ENCODE results near the gene PPP1R13L. TPM values are rescaled to one million over a fixed set of nuclear protein-coding genes. Genes with fewer than 3 reads are reported as not detected.
"Not testable (repeated sequence)": the region's sequence is repeated elsewhere in the genome, so short reads cannot be mapped to it uniquely, and the experiment has no call there.

PPP1R13L gene
- total RNA-seq, 4 donors from 2014 or later: 28.5 to 298 (median 44.4) TPM

DNA sequence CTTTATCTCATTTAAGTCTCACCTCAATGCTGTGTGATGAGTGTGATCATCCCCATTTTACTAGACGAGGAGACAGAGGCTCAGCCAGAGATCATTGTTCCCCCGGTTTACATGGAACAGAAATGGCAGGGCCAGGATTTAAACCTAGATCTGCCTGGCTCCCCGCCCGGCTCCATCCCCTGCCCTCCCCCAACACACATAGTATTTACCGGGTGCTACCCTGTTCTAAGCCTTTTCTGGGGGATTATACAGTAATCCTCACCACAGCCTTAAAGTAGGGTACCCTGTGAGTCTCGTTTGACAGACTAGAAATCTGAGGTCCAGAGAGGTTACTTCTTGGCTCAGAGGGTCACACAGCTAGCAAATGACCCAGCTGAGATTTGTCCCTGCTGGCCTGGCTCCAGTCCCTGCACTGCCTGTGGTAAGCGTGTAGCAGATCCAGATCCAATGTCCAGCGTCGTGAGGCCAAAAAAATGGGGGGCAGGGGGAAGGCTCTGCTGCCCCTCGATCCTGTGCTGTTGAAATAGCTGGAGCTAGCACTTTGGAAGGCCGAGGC, 68.1 kb downstream of the PPP1R13L start:
- intact Hi-C loops (cut with DNase I; ENCODE audit: low total_unique reads): no loop called here
- Histone ChIP-seq H3K27ac (no peak overlapping the region), H3K4me3 (no peak overlapping the region), H3K9me3 (no peaks in the 10 kb centered on the region), H3K4me1 (peaks cover 0 to 12% (median 8%) of the 10 kb centered on the region in 4 donors), H3K27me3 (peaks cover 33% of the 10 kb centered on the region), H3K36me3 (no peaks in the 10 kb centered on the region)
- TF ChIP-seq POLR2AphosphoS5 (IDR thresholded peaks at IDR 0.05) (no peak), POLR2A (IDR thresholded peaks at IDR 0.05) (no peak), EP300 (IDR thresholded peaks at IDR 0.05; ENCODE audit: low read depth) (no peak)
- TF ChIP-seq, protein P1, sequence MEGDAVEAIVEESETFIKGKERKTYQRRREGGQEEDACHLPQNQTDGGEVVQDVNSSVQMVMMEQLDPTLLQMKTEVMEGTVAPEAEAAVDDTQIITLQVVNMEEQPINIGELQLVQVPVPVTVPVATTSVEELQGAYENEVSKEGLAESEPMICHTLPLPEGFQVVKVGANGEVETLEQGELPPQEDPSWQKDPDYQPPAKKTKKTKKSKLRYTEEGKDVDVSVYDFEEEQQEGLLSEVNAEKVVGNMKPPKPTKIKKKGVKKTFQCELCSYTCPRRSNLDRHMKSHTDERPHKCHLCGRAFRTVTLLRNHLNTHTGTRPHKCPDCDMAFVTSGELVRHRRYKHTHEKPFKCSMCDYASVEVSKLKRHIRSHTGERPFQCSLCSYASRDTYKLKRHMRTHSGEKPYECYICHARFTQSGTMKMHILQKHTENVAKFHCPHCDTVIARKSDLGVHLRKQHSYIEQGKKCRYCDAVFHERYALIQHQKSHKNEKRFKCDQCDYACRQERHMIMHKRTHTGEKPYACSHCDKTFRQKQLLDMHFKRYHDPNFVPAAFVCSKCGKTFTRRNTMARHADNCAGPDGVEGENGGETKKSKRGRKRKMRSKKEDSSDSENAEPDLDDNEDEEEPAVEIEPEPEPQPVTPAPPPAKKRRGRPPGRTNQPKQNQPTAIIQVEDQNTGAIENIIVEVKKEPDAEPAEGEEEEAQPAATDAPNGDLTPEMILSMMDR (IDR thresholded peaks at IDR 0.05): no peak
- WGBS, 2 donors (ENCODE audit: low coverage in 1 of 2): 56 to 57% methylated on average over 5 to 11 of the region's 11 CpGs
- no peak for DNase-seq
- in situ Hi-C loops (cut with MboI; ENCODE audit: low pct_ligation_motif_present in 1 of 4, low pct_unique_long_range_greater_than_20kb in 1 of 4, low sequenced_read_pairs in 3 of 4): no loop called here

DNA sequence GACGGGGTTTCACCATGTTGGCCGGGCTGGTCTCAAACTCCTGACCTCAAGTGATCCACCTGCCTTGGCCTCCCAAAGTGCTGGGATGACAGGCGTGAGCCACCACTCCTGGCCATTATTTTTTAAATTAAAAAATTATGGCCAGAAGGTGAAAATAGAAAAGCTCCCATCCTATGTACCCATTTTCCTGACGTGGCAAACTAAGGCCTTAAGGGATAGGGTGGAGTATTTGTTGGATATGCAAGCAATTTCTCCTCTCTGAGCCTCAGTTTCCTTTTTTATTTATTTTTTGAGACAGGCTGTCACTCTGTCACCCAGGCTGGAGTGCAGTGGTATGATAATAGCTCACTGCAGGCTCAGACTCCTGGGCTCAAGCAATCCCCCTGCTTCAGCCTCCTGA, 70.0 kb downstream of the PPP1R13L start:
- H3K9me3 ChIP-seq; H3K27ac ChIP-seq; H3K36me3 ChIP-seq; H3K4me3 ChIP-seq; in situ Hi-C loops (cut with MboI; ENCODE audit: low pct_ligation_motif_present in 1 of 4, low pct_unique_long_range_greater_than_20kb in 1 of 4, low sequenced_read_pairs in 3 of 4); DNase-seq; intact Hi-C loops (cut with DNase I; ENCODE audit: low total_unique reads); H3K4me1 ChIP-seq: not testable (repeated sequence)
- H3K27me3 ChIP-seq: peaks cover 18% of the 10 kb centered on the region
- WGBS, 2 donors (ENCODE audit: low coverage in 1 of 2): 80 to 86% methylated on average over 1 to 4 of the region's 4 CpGs

DNA sequence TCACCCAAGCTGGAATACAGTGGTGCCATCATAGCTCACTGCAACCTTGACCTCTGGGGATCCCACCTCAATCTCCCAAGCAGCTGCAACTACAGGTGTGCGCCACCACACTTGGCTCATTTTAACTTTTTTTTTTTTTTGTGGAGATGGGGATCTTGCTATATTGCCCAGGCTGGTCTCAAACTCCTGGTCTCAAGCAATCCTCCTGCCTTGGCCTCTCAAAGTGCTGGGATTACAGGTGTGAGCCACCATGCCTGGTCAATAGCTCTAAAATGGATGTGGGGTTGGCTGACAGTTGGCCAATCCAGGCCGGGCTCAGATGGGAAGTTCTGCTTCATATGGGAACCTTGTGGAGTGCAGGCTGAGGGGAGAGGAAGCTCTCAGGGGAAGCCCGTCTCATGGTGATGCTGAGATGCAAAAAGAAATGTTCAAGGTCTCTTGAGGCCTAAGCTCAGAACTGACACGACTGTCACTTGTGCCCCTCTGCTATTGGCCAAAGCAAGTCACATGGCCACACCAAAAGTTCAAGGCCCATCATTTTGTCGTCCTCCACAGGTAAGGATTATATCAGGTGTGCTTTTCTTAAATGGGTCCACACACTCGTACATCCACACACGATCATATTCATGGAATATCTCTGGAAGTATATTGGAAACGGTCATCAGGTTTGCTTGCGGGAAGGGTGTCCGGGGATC, 71.1 kb downstream of the PPP1R13L start:
- TF ChIP-seq EP300 (IDR thresholded peaks at IDR 0.05; ENCODE audit: low read depth) (no peak), POLR2AphosphoS5 (IDR thresholded peaks at IDR 0.05) (no peak), POLR2A (IDR thresholded peaks at IDR 0.05) (no peak)
- TF ChIP-seq, protein P1 (IDR thresholded peaks at IDR 0.05): no peak
- H3K27me3 ChIP-seq: peaks cover 7% of the 10 kb centered on the region
- no peak overlapping the region for H3K27ac ChIP-seq
- DNase-seq: no peak
- intact Hi-C loops (cut with DNase I; ENCODE audit: low total_unique reads): no loop called here
- in situ Hi-C loops (cut with MboI; ENCODE audit: low pct_ligation_motif_present in 1 of 4, low pct_unique_long_range_greater_than_20kb in 1 of 4, low sequenced_read_pairs in 3 of 4): no loop called here
- H3K9me3 ChIP-seq: no peaks in the 10 kb centered on the region
- peaks cover 0 to 3% (median 0%) of the 10 kb centered on the region in 4 donors for H3K4me1 ChIP-seq
- no peak overlapping the region for H3K4me3 ChIP-seq
- WGBS, 2 donors (ENCODE audit: low coverage in 1 of 2): 81 to 95% methylated on average over 3 to 10 of the region's 10 CpGs
- H3K36me3 ChIP-seq: no peaks in the 10 kb centered on the region

DNA sequence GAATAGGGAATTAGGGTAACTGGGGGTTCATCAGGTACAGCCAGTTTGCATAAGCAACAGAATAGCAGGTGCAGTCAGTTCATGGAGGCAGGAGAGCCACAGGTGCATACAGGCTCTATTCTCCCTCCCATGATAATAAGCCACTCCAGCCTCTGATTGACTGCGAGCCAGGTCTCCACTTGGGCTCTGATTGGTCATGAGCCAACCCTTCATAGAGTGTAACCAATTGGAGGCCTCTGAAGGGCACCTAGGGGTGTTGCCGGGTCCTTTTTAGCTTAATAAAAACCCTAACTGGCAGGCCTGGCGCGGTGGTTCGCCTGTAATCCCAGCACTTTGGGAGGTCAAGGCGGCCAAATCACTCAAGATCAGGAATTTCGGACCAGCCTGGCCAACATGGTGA, 73.5 kb downstream of the PPP1R13L start:
- 81% methylated on average over 7 of the region's 7 CpGs; no CpG with 5 or more reads in 1 of the 2 donors for WGBS, 2 donors (ENCODE audit: low coverage in 1 of 2)
- no peak overlapping the region for H3K4me3 ChIP-seq
- no peaks in the 10 kb centered on the region for H3K36me3 ChIP-seq
- no peak for DNase-seq
- H3K27me3 ChIP-seq: no peaks in the 10 kb centered on the region
- in situ Hi-C loops (cut with MboI; ENCODE audit: low pct_ligation_motif_present in 1 of 4, low pct_unique_long_range_greater_than_20kb in 1 of 4, low sequenced_read_pairs in 3 of 4) (no loop called here), intact Hi-C loops (cut with DNase I; ENCODE audit: low total_unique reads) (no loop called here)
- H3K4me1 ChIP-seq: peaks cover 0 to 1% (median under 1%) of the 10 kb centered on the region in 4 donors
- no peak overlapping the region for H3K27ac ChIP-seq
- H3K9me3 ChIP-seq: no peaks in the 10 kb centered on the region
- TF ChIP-seq POLR2AphosphoS5 (IDR thresholded peaks at IDR 0.05): no peak
- TF ChIP-seq POLR2A (IDR thresholded peaks at IDR 0.05): no peak
- TF ChIP-seq, protein P1 (IDR thresholded peaks at IDR 0.05): no peak
- no peak for TF ChIP-seq EP300 (IDR thresholded peaks at IDR 0.05; ENCODE audit: low read depth)

Small RNAs within 50 kb of the gene (small RNA-seq; reads per million reads assigned to genes)
- 0 reads per million in 4 donors for gene MIR6088

Other genes starting within 250 kb of the PPP1R13L start
- gene NKPD1, start 244.1 kb downstream of the PPP1R13L start, total RNA-seq: 1 to 10 TPM in 1 of 4 donors, under 1 TPM in 1, not detected in 2; 0.32 to 1.5 TPM
- gene TRAPPC6A, start 226.8 kb downstream of the PPP1R13L start, total RNA-seq: 10 to 100 TPM in 3 of 4 donors, not detected in 1; 15.7 to 51.2 (median 29.7) TPM
- 10 to 100 TPM in 1 of 4 donors, 1 to 10 TPM in 3; 5.0 to 10.3 (median 9.2) TPM for gene BLOC1S3, start 226.3 kb downstream of the PPP1R13L start, total RNA-seq
- gene EXOC3L2, start 159.7 kb downstream of the PPP1R13L start, total RNA-seq: 1 to 10 TPM in 2 of 4 donors, under 1 TPM in 1, not detected in 1; 0.68 to 7.0 (median 1.1) TPM
- gene MARK4, start 153.8 kb downstream of the PPP1R13L start, total RNA-seq: 10 to 100 TPM; 11.0 to 40.8 (median 13.2) TPM
- 10 to 100 TPM in 2 of 4 donors, 1 to 10 TPM in 1, not detected in 1; 4.0 to 32.2 (median 27.9) TPM for gene CKM, start 82.2 kb downstream of the PPP1R13L start, total RNA-seq
- gene KLC3, start 64.3 kb downstream of the PPP1R13L start, total RNA-seq: not detected
- 10 to 100 TPM in 1 of 4 donors, 1 to 10 TPM in 3; 3.0 to 46.2 (median 9.2) TPM for gene ERCC2, start 34.5 kb downstream of the PPP1R13L start, total RNA-seq
- gene POLR1G, start 1.6 kb upstream of the PPP1R13L start, total RNA-seq: 1 to 10 TPM in 3 of 4 donors, under 1 TPM in 1; 1.00 to 3.5 (median 1.2) TPM
- gene ERCC1, start 18.8 kb upstream of the PPP1R13L start, total RNA-seq: 10 to 100 TPM; 38.8 to 42.6 (median 40.0) TPM
- 10 to 100 TPM; 14.5 to 64.7 (median 25.6) TPM for gene FOSB, start 62.9 kb upstream of the PPP1R13L start, total RNA-seq
- 10 to 100 TPM in 1 of 4 donors, 1 to 10 TPM in 1, not detected in 2; 5.7 to 13.5 TPM for gene RTN2, start 92.0 kb upstream of the PPP1R13L start, total RNA-seq
- 1 to 10 TPM in 2 of 4 donors, under 1 TPM in 1, not detected in 1; 1.00 to 4.3 (median 1.4) TPM for gene PPM1N, start 93.4 kb upstream of the PPP1R13L start, total RNA-seq
- 100 to 1,000 TPM; 167 to 465 (median 204) TPM for gene VASP, start 102.4 kb upstream of the PPP1R13L start, total RNA-seq
- gene OPA3, start 179.7 kb upstream of the PPP1R13L start, total RNA-seq: 10 to 100 TPM in 1 of 4 donors, 1 to 10 TPM in 3; 6.7 to 10.8 (median 8.6) TPM
- 1 to 10 TPM in 1 of 4 donors, under 1 TPM in 3; 0.27 to 1.4 (median 0.43) TPM for gene GPR4, start 197.1 kb upstream of the PPP1R13L start, total RNA-seq
- gene EML2, start 234.3 kb upstream of the PPP1R13L start, total RNA-seq: 10 to 100 TPM; 40.8 to 64.3 (median 60.0) TPM